Cardiac septum (tissue), 1 donor: ENCODE results near the gene CFAP77. TPM values are rescaled to one million over a fixed set of nuclear protein-coding genes. Genes with fewer than 3 reads are reported as not detected.
"Not testable (repeated sequence)": the region's sequence is repeated elsewhere in the genome, so short reads cannot be mapped to it uniquely, and the experiment has no call there.

ENCODE experiments used
- DNase-seq: peaks from one replicate; pipeline ENCODE4 v3.0.0-alpha.2; 2020; ENCODE audit warnings: low spot score
- intact Hi-C: fragments of 100-400 bp; cut with DNase I; formaldehyde crosslinking; loops from one replicate; pipeline ENCODE4 v1.14.0; 2022
- long read RNA-seq: library from polyadenylated mRNA; unstranded; transcript quantifications from one replicate; pipeline ENCODE4 v2.0.0, GENCODE V29; 2021
- total RNA-seq: library from RNA; stranded (reverse); fragmentation: NEBNext Ultra II Directional; extraction: Animal tissue kit (Norgen Biotek cat#: 25700); gene quantifications from one replicate; pipeline ENCODE4 v1.2.1, GENCODE V29; 2021
- donor health status: DM: no; HTN: no; CAD: no.

The CFAP77 gene
- total RNA-seq = 1.2 TPM
- long read RNA-seq, partial matches to known transcripts = 0 of 5 reads
- long read RNA-seq, other reads (novel, unspliced or antisense) = 4 of 5 reads

- intact Hi-C loops = loop anchor here (2.0 to 10.0 kb wide), 3 partner anchors 165 to 391 kb away; partner anchors contain the start of gene GTF3C4
- no peak for DNase-seq
These were observed at the start of gene CFAP77 for GRCh38 chr9:132409828-132410528. Gene CFAP77 (plus strand): TSS chr9:132410211. CDS start chr9:132410272, 61 bp downstream.

GRCh38 chr9:132364068-132364467, 45.9 kb upstream of the CFAP77 start:
- DNase-seq = no peak
- intact Hi-C loops = no loop called here

GRCh38 chr9:132365986-132366385, 44.0 kb upstream of the CFAP77 start:
- intact Hi-C loops = no loop called here

GRCh38 chr9:132366481-132366880, 43.5 kb upstream of the CFAP77 start:
- intact Hi-C loops = no loop called here
- DNase-seq = no peak

More at GRCh38 chr9:132365986-132366385, 44.0 kb upstream of the CFAP77 start:
- no peak for DNase-seq

- intact Hi-C loops = no loop called here
- no peak for DNase-seq
These were observed 42.2 kb upstream of the CFAP77 start for GRCh38 chr9:132367613-132368313.

DNA sequence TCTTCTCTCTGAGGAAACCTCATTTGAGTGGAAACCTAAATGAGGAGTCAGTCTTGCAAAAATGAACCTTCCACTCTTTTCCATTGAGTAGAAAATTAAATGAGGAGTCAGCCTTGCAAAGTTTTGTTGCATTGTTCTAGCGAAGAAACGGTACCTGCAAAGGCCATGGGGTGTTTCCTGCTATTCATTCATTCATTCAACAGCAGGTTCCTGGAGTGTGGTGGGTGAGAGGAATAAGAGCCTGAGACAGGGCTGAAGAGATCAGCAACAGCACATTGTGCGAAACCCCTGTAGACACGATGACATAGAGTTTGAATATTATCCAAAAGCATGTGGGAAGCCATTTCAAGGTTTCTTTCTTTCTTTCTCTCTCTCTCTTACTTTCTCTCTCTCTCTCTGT, 40.6 kb upstream of the CFAP77 start:
- intact Hi-C loops = no loop called here
- DNase-seq = no peak

DNA sequence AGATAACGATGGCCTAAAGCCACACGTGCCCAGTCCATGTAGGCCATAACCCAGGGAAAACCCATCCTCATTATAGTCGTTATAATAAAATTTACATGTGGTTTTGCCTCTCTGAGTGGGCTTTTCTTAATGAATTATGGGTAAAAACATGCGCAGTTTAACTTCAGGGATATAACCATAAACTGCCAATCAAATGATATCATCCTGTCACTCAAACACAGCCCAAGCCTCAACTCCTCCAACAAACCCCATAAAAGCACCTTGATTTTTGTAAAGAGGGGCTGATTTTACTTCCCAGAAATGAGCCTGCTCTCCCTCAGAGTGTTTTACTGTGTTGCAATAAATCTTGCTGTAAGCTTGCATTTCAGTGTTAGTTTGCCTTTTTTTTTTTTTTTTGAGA, 39.4 kb upstream of the CFAP77 start:
- no peak for DNase-seq
- intact Hi-C loops = no loop called here

DNA sequence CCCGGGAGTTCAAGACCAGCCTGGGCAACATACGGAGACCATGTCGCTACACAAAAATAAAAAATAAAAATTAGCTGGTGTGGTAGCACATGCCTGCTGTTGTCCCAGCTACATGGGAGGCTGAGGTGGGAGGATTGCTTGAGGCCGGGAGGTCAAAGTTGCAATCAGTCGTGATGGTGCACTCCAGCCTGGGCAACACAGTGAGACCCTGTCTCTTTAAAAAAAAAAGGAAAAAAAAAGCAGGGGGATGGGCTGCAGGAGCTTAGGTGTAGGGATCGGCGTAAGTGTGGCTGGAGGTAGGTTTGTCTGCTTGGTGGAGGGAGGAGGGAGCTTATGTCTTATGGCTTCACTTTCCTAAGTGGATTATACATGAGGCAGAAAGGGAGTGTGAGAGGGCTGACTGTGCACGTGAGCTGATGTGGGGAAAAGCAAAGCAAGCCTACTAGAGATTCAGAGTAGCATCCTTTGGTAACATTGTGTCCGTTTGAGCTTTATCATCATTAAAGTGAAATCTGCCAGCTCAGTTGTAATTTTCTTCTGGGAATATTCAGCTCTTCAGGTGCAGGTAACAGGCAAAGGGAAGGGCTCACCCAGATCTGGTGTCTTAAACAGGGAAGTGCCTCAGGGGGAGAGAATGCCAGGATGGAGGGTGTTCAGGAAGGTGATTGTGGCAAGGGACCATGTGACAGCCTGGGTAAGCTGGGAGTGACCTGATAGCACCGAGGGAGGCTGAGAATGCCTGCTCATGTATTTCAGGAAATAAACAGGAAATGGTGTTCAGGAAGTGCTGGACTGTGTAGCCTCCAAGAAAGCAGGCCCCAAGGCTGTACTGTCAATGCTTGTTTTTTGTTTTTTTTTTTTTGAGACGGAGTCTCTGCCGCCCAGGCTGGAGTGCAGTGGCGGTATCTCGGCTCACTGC, 37.6 kb upstream of the CFAP77 start:
- peak; percentile 89 for DNase-seq
- intact Hi-C loops = no loop called here

DNA sequence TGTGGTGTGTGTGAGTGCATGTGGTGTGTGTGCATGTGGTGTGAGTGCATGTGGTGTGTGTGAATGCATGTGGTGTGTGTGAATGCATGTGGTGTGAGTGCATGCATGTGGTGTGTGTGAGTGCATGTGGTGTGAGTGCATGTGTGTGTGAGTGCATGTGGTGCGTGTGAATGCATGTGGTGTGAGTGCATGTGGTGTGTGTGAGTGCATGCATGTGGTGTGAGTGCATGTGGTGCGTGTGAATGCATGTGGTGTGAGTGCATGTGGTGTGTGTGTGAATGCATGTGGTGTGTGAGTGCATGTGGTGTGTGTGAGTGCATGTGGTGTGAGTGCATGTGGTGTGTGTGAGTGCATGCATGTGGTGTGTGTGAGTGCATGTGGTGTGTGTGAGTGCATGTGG, 32.2 kb upstream of the CFAP77 start:
- intact Hi-C loops, DNase-seq: not testable (repeated sequence)

DNA sequence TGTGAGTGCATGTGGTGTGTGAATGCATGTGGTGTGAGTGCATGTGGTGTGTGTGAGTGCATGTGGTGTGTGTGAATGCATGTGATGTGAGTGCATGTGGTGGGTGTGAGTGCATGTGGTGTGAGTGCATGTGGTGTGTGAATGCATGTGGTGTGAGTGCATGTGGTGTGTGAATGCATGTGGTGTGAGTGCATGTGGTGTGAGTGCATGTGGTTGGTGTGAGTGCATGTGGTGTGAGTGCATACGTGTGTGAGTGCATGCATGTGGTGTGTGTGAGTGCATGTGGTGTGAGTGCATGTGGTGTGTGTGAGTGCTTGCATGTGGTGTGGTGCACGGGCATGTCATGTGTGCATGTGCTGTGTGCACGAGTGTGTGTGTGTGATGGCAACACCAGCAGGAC, 31.6 kb upstream of the CFAP77 start:
- DNase-seq, intact Hi-C loops: not testable (repeated sequence)

- intact Hi-C loops = no loop called here
- no peak for DNase-seq
These were observed 28.0 kb upstream of the CFAP77 start for GRCh38 chr9:132381966-132382541.

- DNase-seq = no peak
- intact Hi-C loops = no loop called here
These were observed 26.5 kb upstream of the CFAP77 start for GRCh38 chr9:132383462-132383883.

- no peak for DNase-seq
- intact Hi-C loops = no loop called here
These were observed 25.6 kb upstream of the CFAP77 start for GRCh38 chr9:132384376-132384775.

DNA sequence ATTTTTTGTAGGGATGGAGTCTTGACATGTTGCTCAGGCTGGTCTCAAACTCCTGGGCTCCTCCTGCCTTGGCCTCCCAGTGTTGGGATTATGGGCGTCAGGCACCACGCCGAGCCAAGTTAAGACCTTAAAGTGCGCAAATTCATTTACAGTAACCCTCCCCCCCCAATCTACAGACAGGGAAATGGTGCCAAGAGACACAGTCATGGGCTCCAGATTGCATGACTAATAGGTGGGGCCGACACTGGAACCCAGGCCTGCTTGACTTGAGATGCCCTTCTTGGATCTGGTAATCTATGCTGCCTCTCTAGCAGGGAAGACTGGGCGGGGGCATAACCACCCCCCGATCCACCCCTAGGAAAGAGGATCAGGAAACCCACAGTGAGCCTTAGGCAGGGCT, 22.9 kb upstream of the CFAP77 start:
- DNase-seq = no peak
- intact Hi-C loops = no loop called here

DNA sequence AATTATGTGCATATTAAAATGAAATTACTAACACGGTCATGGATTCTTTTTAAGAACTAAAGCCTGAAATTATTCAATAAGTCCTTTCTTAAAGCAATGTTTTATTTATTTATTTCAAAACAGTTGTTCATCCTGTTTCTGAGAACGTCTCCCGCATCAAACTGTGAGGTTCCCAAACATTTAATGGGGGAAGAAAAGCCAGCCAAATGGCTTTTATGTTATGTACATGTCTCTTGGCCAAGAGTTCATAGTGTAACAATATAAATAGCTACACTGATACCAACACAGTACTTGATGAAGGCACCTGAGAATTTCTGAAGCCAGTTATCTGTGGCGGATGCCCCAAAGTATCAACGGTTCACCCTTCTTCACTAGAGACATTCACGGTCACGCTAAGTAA, 19.0 kb upstream of the CFAP77 start:
- intact Hi-C loops = no loop called here

GRCh38 chr9:132391449-132391848, 18.6 kb upstream of the CFAP77 start:
- intact Hi-C loops = no loop called here

More for the DNA sequence above, 19.0 kb upstream of the CFAP77 start:
- no peak for DNase-seq

GRCh38 chr9:132395560-132395959, 14.5 kb upstream of the CFAP77 start:
- no peak for DNase-seq
- intact Hi-C loops = no loop called here

More at GRCh38 chr9:132391449-132391848, 18.6 kb upstream of the CFAP77 start:
- DNase-seq = no peak

DNA sequence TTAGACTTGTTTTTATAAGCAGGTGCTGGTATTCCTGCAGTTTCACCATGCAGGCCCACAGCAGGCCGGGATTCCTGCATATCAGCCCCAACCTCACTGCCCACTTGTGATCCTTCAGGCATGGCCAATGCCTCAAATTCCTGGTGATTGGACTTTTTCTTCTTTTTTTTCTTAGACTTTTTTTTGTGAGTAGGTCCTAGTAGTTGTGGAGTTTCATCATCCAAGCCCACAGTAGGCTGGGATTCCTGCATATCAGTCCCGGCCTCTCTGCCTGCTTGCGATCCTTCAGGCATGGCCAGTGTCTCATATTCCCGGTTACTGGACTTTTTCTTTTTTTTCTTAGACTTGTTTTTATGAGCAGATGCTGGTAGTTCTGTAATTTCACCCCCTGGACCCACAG, 8.2 kb upstream of the CFAP77 start:
- intact Hi-C loops = loop anchor here (10.0 kb wide), 1 partner anchor 273 kb away; the partner anchor contains the start of gene GTF3C4

DNA sequence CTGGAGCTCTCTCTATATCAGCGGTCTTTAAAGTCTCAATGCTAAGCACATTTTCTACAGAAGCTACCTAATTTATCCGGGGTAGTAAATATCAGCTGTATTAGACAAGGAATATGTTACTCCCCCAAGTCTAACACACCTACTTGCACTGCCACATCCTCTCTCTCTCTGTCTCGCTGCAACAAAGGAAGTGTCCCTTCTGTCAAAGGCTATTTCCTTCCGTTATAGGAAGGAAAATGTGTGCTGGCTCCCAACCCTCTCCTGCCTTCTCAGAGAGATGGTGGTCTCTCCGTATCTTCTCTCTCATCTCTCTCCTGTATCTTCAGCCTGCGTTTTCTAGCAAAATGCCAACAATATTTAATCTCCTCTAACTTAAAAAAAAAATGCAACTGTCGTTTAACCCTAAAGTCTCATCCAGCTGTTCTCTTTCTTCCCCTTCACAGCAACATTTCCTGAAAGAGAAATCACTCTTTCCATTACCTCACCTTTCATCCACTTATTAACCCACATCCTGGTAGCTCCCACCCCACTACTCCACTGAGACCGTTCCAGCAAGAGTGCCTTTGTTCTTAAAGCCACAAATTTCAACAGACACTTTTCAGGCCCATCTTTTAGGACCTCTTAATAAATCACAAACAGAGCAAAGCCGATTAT, 5.7 kb upstream of the CFAP77 start:
- DNase-seq = no peak
- intact Hi-C loops = loop anchor here (10.0 kb wide), 1 partner anchor 270 kb away; the partner anchor contains the start of gene GTF3C4

More for the DNA sequence above, 8.2 kb upstream of the CFAP77 start:
- DNase-seq = no peak
